ENCODE measurements around the gene MCOLN2. TPM values are rescaled to one million over a fixed set of nuclear protein-coding genes. Genes with fewer than 3 reads are reported as not detected.

The MCOLN2 gene
- total and polyA plus RNA-seq, 2 donors, result 0.43 to 0.90 TPM

DNA sequence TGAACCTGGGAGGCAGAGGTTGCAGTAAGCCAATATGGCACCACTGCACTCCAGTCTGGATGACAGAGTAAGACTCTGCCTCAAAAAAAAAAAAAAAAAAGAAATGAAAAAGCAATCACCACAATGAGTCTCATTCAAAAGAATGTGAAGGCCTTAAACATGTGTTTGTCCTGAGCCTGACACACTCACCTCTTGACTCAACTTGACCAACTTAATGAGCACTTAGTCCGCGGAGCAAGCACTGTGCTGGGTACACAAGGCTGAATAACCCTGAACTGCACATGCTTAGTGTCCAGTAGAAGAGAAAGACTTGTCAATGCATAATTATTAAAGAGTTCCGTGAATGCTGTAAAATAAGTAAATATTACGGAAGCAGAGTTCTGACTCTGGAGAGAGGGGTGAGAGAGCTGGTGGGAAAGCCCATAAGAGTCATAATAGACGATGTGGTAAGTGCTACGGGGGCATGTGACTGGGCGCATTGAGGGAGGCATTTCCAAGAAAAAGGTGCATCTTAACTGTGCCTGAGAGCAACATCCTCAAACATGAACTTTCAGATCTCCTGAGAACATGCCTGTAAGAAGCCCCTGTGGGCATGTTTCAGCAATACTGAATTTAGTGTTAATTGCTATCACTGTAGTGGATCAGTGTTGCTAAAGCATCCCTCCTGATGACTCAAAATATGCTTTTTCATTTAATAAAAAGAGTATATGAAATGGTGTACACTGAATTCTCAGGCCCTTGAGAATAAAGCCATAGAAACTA is 27.2 kb downstream of the MCOLN2 start:
- no peaks in the 10 kb centered on the region for H3K4me1 ChIP-seq (ENCODE audit: insufficient read depth)
- H3K27ac ChIP-seq (ENCODE audit: low read depth), result no peak overlapping the region
- WGBS, result 94% methylated on average over 7 of the region's 7 CpGs
- DNase-seq (ENCODE audit: extremely low spot score), result no peak
- no peak overlapping the region for H3K4me3 ChIP-seq (ENCODE audit: low read depth, low read length)
- no peaks in the 10 kb centered on the region for H3K36me3 ChIP-seq (ENCODE audit: insufficient read depth)

DNA sequence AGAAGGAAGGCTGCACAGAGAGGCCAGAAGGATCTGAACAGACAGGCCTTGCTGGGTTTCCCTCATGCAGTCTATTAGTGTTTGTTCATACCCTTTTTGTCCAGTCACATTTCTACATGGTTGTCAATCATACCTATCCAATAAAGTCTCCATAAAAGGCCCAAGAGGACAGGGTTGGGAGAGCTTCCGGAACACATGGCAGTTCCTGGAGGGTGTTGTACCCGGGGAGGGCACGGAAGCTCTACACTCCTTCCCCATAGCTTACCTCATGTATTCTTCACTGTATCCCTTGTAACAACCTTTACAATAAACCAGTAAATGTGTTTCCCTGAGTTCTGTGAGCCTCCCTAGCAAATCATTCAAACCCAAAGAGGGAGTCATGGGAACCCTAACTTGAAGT is 28.0 kb downstream of the MCOLN2 start:
- no peak overlapping the region for H3K4me3 ChIP-seq (ENCODE audit: low read depth, low read length)
- no peak overlapping the region for H3K27ac ChIP-seq (ENCODE audit: low read depth)
- H3K36me3 ChIP-seq (ENCODE audit: insufficient read depth), result no peaks in the 10 kb centered on the region
- H3K4me1 ChIP-seq (ENCODE audit: insufficient read depth), result no peaks in the 10 kb centered on the region
- no peak for DNase-seq (ENCODE audit: extremely low spot score)
- 94% methylated on average over 3 of the region's 3 CpGs for WGBS

DNA sequence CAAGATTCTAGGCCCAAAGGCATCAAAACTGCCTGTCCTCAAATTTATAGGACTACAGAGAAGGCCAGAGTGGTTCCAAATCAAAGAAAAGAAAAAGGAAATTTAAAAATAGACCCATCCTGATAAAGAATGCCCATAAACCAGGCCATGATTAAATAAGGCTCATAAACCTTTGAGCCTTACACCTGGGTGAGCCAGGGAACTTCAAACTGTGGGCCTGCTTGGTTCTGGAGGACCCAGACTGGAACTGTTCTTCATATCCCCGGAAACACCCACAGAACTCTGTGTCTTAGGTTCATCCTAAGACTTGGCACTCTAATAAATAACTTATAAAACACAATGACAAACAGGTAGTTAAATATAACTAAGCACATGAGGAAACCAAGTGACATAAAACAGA is 28.8 kb downstream of the MCOLN2 start:
- 76% methylated on average over 1 of the region's 1 CpG for WGBS
- Histone ChIP-seq H3K36me3 (ENCODE audit: insufficient read depth) (no peaks in the 10 kb centered on the region), H3K4me3 (ENCODE audit: low read depth, low read length) (no peak overlapping the region), H3K4me1 (ENCODE audit: insufficient read depth) (no peaks in the 10 kb centered on the region), H3K27ac (ENCODE audit: low read depth) (no peak overlapping the region)
- no peak for DNase-seq (ENCODE audit: extremely low spot score)

DNA sequence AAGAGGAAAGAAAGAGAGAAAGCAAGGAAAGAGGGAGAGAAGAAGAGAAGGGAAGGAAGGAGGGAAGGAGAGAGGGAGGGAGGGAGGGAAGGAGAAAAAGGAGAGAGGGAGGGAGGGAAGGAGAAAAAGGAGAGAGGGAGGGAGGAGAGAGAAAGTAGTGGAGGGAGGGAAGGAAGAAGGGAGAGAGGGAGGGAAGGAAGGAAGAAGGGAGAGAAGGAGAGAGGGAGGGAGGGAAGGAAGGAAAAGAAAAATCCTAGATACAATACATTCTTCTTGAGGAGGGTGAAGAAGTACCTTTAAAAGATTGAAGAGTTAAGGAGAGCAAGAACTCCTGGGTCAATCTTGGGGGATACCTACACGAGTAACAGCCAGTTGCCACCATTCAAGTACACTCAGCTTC is 29.2 kb downstream of the MCOLN2 start:
- no peak overlapping the region for H3K27ac ChIP-seq (ENCODE audit: low read depth)
- no peak overlapping the region for H3K4me3 ChIP-seq (ENCODE audit: low read depth, low read length)
- no peaks in the 10 kb centered on the region for H3K36me3 ChIP-seq (ENCODE audit: insufficient read depth)
- WGBS, result 80% methylated on average over 1 of the region's 1 CpG
- DNase-seq (ENCODE audit: extremely low spot score), result no peak
- H3K4me1 ChIP-seq (ENCODE audit: insufficient read depth), result no peaks in the 10 kb centered on the region

DNA sequence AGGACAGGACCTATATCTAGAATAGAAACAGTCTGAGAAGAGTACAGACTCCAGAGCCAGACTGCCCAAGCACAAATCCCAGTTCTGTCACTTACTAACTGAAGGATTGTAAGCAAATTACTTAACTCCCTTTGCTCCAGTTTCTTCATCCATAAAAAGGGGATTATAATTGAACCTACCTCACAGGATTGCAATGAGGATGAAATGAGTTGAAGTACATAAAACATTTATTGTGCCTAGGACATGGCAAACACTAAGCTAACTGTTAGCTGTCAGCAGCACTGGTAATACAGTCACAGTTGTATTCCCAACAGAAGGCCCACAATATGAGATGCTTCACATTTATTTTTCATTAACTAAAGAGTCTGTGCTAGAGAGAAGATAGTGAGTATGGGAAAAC is 33.9 kb downstream of the MCOLN2 start:
- no peak overlapping the region for H3K4me3 ChIP-seq (ENCODE audit: low read depth, low read length)
- no peaks in the 10 kb centered on the region for H3K4me1 ChIP-seq (ENCODE audit: insufficient read depth)
- H3K27ac ChIP-seq (ENCODE audit: low read depth), result no peak overlapping the region
- no peak for DNase-seq (ENCODE audit: extremely low spot score)
- H3K36me3 ChIP-seq (ENCODE audit: insufficient read depth), result no peaks in the 10 kb centered on the region

DNA sequence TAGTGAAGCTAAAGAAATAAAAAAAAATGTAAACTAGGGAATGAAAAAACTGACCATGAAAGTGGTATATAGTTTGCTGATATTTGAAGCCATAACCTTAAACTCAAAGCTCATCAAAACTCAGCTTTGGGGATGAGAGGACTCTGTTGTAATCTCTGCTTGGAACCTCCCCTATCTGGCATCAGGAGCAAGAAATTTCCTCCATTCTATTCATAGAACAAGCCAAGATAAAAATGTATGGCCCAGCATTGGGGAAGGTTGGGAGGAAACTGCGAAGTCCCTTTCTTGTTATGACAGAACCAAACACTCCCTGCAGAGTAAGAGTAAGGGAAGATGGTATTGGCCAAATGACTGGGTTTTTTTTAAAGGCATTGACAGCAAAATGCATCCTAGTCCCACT is 35.6 kb downstream of the MCOLN2 start:
- Histone ChIP-seq H3K36me3 (ENCODE audit: insufficient read depth) (no peaks in the 10 kb centered on the region), H3K4me3 (ENCODE audit: low read depth, low read length) (no peak overlapping the region), H3K27ac (ENCODE audit: low read depth) (no peak overlapping the region), H3K4me1 (ENCODE audit: insufficient read depth) (no peaks in the 10 kb centered on the region)
- WGBS, result 83% methylated on average over 1 of the region's 1 CpG
- no peak for DNase-seq (ENCODE audit: extremely low spot score)

DNA sequence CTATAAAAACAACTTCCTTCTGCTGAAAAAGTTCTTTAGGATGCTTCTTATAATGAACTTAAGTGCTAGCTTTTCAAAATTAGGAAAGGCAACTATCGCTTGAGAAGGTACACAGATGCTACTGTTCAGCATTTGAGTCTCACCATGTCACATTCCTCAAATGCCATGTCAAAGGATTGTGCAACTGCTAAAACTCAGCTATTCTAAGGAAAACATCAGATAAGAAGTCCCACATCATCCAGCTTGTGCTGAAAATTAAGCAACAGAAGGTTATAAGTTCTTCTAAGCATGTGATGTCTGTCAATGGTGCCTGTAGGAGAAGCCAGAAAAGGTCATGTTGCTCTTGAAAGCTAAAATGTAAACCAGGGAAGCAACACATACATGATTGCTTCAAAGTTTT is 36.5 kb downstream of the MCOLN2 start:
- Histone ChIP-seq H3K4me1 (ENCODE audit: insufficient read depth) (no peaks in the 10 kb centered on the region), H3K27ac (ENCODE audit: low read depth) (no peak overlapping the region)
- WGBS, result 41% methylated on average over 1 of the region's 1 CpG

DNA sequence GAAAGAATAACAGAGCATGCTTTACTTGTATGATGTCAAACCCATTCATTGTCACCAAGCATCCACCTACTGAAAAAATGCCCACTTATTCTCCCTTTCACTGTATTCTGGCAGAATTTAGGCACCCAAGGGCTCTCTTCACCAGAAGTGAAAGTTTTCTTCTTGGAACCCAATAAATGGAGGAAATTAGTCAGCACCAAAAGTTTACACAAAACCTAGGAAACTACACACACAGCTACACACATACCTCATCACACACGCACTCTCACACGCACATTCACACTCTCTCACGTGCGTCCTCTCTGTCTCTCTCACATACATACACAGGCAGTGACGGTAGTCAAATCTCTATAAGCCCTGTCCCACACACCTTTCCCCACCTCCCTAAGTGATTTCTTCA is 37.6 kb downstream of the MCOLN2 start:
- no peak overlapping the region for H3K4me3 ChIP-seq (ENCODE audit: low read depth, low read length)
- 84% methylated on average over 5 of the region's 5 CpGs for WGBS
- no peak overlapping the region for H3K27ac ChIP-seq (ENCODE audit: low read depth)
- H3K36me3 ChIP-seq (ENCODE audit: insufficient read depth), result no peaks in the 10 kb centered on the region
- no peak for DNase-seq (ENCODE audit: extremely low spot score)
- H3K4me1 ChIP-seq (ENCODE audit: insufficient read depth), result no peaks in the 10 kb centered on the region

More for the DNA sequence above, 36.5 kb downstream of the MCOLN2 start:
- DNase-seq (ENCODE audit: extremely low spot score), result no peak
- H3K4me3 ChIP-seq (ENCODE audit: low read depth, low read length), result no peak overlapping the region
- H3K36me3 ChIP-seq (ENCODE audit: insufficient read depth), result no peaks in the 10 kb centered on the region

DNA sequence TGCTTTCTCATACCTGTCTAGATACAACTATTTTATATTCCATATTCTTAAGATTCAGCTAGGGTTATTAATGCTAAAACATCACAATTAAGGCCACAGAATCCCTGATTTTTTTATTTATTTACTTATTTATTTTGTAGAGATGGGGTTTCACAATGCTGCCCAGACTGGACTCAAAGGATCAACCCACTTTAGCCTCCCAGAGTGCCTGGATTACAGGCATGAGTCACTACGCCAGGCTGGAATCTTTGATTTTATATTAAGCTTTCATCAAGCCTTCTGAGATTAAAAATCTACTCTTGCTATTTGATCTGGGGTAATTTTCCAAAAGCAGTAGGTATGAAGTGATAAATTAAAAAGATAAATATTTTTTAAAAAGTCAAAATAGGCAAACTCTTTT is 38.9 kb downstream of the MCOLN2 start:
- H3K36me3 ChIP-seq (ENCODE audit: insufficient read depth), result no peaks in the 10 kb centered on the region
- no peaks in the 10 kb centered on the region for H3K4me1 ChIP-seq (ENCODE audit: insufficient read depth)
- H3K27ac ChIP-seq (ENCODE audit: low read depth), result no peak overlapping the region
- H3K4me3 ChIP-seq (ENCODE audit: low read depth, low read length), result no peak overlapping the region
- DNase-seq (ENCODE audit: extremely low spot score), result no peak
- WGBS, result 70% methylated on average over 1 of the region's 1 CpG

DNA sequence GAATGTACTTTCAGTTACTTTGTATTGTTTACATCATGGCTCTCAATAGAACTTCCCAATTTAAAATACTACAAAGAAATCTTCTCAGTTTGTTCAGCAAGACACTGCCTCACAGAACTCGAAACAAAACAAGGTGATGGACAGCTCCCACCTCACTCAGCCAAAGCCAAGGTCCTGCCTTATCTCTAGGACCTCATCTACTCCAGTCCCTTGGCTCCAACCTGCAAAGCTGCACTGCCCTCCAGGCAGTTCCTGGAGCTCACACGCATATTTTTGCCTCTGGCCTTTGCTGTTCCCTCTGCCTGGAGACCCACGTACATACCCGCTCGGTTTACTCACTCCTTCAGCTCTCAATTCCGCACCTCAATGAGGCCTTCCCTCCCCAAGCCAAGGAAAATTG is 40.3 kb downstream of the MCOLN2 start:
- no peak overlapping the region for H3K4me3 ChIP-seq (ENCODE audit: low read depth, low read length)
- no peaks in the 10 kb centered on the region for H3K4me1 ChIP-seq (ENCODE audit: insufficient read depth)
- DNase-seq (ENCODE audit: extremely low spot score), result no peak
- WGBS, result 70% methylated on average over 6 of the region's 6 CpGs
- no peaks in the 10 kb centered on the region for H3K36me3 ChIP-seq (ENCODE audit: insufficient read depth)
- no peak overlapping the region for H3K27ac ChIP-seq (ENCODE audit: low read depth)

DNA sequence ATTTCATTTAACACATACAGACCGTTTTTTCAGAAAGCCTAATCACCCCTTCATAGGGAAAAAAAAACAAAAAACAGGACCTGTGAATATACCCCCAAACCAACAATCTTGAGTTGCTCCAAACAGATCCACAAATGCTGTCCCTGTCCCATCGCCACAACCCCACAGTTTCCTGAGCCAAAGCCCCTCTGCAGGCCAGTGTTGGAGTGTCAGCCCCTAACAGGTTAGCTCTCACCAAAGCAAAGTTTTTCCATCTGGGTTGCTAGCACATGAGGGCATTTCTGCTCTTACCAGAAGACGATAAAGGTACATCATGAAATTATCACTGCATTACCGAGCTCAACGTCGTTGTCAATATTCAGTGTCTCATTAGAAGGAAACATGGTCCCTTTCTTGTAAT is 40.8 kb downstream of the MCOLN2 start:
- H3K4me3 ChIP-seq (ENCODE audit: low read depth, low read length), result no peak overlapping the region
- H3K4me1 ChIP-seq (ENCODE audit: insufficient read depth), result no peaks in the 10 kb centered on the region
- no peak for DNase-seq (ENCODE audit: extremely low spot score)
- no peak overlapping the region for H3K27ac ChIP-seq (ENCODE audit: low read depth)
- WGBS, result 86% methylated on average over 6 of the region's 6 CpGs
- H3K36me3 ChIP-seq (ENCODE audit: insufficient read depth), result no peaks in the 10 kb centered on the region

DNA sequence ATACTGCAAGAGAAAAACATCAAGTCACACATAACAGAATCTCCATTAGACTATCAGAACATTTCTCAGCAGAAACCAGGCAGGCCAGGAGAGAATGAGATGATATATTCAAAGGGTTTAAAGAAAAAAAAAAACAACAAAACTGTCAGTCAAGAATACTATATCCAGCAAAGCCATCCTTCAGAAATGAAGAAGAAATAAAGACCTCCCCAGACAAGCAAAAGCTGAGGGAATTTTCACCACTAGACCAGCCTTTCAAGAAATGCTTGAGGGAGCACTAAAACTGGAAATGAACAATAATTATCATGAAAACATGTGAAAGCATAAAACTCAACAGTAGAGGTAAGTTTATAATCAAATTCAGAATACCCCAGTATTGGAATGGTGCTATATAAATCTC is 47.2 kb downstream of the MCOLN2 start:
- Histone ChIP-seq H3K36me3 (ENCODE audit: insufficient read depth) (no peaks in the 10 kb centered on the region), H3K4me1 (ENCODE audit: insufficient read depth) (no peaks in the 10 kb centered on the region), H3K27ac (ENCODE audit: low read depth) (no peak overlapping the region), H3K4me3 (ENCODE audit: low read depth, low read length) (no peak overlapping the region)
- no peak for DNase-seq (ENCODE audit: extremely low spot score)

DNA sequence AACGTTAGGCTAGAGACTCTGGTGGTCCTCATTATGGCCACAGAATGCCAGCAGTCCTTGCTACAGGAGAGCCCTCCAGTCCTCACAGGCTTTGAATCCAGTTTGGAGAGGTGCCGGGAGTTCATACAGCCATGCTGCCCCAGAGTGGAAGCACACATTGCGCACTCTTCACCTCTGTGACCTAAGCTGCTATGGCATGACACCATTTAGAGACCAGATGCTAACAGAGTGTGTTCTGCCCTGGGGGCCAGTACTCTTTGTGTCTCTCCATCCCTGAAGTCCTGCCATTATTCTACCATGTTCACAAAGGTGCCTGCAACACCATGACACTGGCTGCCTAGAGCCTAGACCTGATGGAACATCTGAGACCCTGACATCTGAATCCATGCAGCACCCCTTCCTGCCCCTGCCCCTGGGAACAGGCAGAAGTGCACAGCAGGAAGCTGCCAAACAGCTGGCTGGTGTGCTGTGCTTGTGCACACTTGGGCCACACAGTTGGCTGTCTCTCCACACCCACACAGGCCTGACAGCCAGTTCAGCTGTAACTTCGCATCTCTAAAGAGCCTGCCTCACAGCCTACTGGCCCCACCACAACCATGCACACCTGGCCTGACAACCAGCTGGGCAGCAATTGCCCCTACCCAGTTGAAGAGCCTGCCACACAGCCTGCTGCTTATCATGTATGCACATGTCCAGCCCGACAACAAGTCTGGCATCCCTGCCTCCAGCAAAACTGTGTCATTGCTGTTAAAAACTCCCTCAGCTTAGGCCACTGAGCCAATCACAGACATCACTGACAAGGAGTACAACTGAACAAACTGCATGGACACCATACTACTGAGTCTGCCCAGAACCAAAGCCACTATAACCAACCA is 49.1 kb downstream of the MCOLN2 start:
- Histone ChIP-seq H3K4me3 (ENCODE audit: low read depth, low read length) (no peak overlapping the region), H3K36me3 (ENCODE audit: insufficient read depth) (no peaks in the 10 kb centered on the region), H3K4me1 (ENCODE audit: insufficient read depth) (no peaks in the 10 kb centered on the region), H3K27ac (ENCODE audit: low read depth) (no peak overlapping the region)
- 80% methylated on average over 5 of the region's 5 CpGs for WGBS
- DNase-seq (ENCODE audit: extremely low spot score), result no peak

DNA sequence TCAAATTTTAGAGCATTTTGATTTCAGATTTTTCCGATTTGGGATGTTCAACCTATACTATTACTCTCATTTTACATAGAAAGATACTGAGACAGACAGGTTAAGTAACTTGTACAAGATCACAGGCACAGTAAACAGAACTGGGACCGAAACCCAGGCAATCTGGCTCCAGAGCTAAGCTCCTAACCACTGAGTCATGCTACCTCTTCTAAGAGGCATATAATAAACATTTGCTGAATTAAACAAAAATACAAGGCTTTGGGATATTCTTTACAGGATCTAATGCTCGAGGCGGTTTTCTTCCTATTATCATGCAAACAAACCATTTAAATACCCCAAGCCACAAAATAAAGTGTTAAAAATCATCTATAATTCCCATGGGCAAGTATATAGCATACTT is 50.3 kb downstream of the MCOLN2 start:
- DNase-seq (ENCODE audit: extremely low spot score), result no peak
- no peak overlapping the region for H3K27ac ChIP-seq (ENCODE audit: low read depth)
- H3K36me3 ChIP-seq (ENCODE audit: insufficient read depth), result no peaks in the 10 kb centered on the region
- no peak overlapping the region for H3K4me3 ChIP-seq (ENCODE audit: low read depth, low read length)
- WGBS, result 78% methylated on average over 4 of the region's 4 CpGs
- H3K4me1 ChIP-seq (ENCODE audit: insufficient read depth), result no peaks in the 10 kb centered on the region
